B cell (primary cell): ENCODE data around the gene OPN1MW3. TPM values are rescaled to one million over a fixed set of nuclear protein-coding genes. Genes with fewer than 3 reads are reported as not detected.

ENCODE experiments used
- ATAC-seq: fragments of 200-7000 bp; cut with Tn5 transposase; one replicate; pipeline ENCODE4 v1.10.0; 2021; ENCODE audit warnings: low read depth, mild to moderate bottlenecking, moderate number of reproducible peaks, moderate library complexity
- CTCF ChIA-PET: fragments of 350-600 bp; sonication (Branson Sonifier 250); formaldehyde crosslinking; loops from one replicate; lab custom pipeline; 2021; ENCODE audit warnings: antibody characterized with exemption, inconsistent platforms; lab: Charles Lee
- POLR2A ChIA-PET: fragments of 350-600 bp; sonication (Branson Sonifier 250); formaldehyde crosslinking; loops from one replicate; lab custom pipeline; 2021; ENCODE audit warnings: antibody characterized with exemption; lab: Charles Lee
- DNase-seq: peaks from one replicate; pipeline ENCODE4 v3.0.0; 2013
- H2AFZ ChIP-seq: 2 replicates; pipeline ENCODE4 v1.6.1; 2012; ENCODE audit warnings: mild to moderate bottlenecking, low read depth, low read length; ENCODE audit not compliant: insufficient read depth, poor library complexity, severe bottlenecking
- H3K27ac ChIP-seq, 2 donors: 1 replicate in 1 of 2; 2 replicates in 1 of 2; pipeline ENCODE4 v1.5.1; 2012 to 2013; ENCODE audit warnings: low read length in 2 of 2, mild to moderate bottlenecking in 2 of 2, moderate library complexity in 1 of 2
- H3K27me3 ChIP-seq, 4 experiments: fragments of 200-600 bp in 1 of 4; sonication (generic) in 1 of 4; replicated peaks in 1 of 4; 1 replicate in 2 of 4; 2 replicates in 2 of 4; pipeline versions ENCODE4 v1.6.1 to v1.7.0; 2013 to 2016; ENCODE audit warnings: low read length in 3 of 4, mild to moderate bottlenecking in 2 of 4, mixed read lengths in 1 of 4, moderate library complexity in 1 of 4; ENCODE audit not compliant: insufficient read depth in 4 of 4, control insufficient read depth in 3 of 4; ENCODE audit errors: control extremely low read depth in 1 of 4
- H3K36me3 ChIP-seq, 2 experiments: replicated peaks in 1 of 2; 1 replicate in 1 of 2; 2 replicates in 1 of 2; pipeline versions ENCODE4 v1.6.1 to v1.7.1; 2013; ENCODE audit warnings: low read length in 1 of 2; ENCODE audit not compliant: insufficient read depth in 2 of 2, control insufficient read depth in 1 of 2; ENCODE audit errors: control extremely low read depth in 1 of 2, extremely low read depth in 1 of 2
- H3K4me1 ChIP-seq, 2 donors: fragments of 200-600 bp in 1 of 2; sonication (generic) in 1 of 2; 1 replicate in 1 of 2; 2 replicates in 1 of 2; pipeline versions ENCODE4 v1.5.1 to v1.6.1; 2013 to 2017; ENCODE audit warnings: low read length in 2 of 2; ENCODE audit not compliant: control insufficient read depth in 2 of 2, insufficient read depth in 2 of 2
- H3K4me2 ChIP-seq: replicated peaks from 2 replicates; pipeline ENCODE3; 2012; ENCODE audit warnings: mild to moderate bottlenecking, low read depth, low read length; ENCODE audit not compliant: poor library complexity, severe bottlenecking
- H3K4me3 ChIP-seq, 5 experiments: fragments of 200-600 bp in 1 of 5; sonication (generic) in 1 of 5; 1 replicate in 3 of 5; 2 replicates in 2 of 5; pipeline versions ENCODE4 v1.5.1 to v1.7.0; 2011 to 2016; ENCODE audit warnings: low read length in 4 of 5, mild to moderate bottlenecking in 4 of 5, low read depth in 2 of 5, control low read depth in 1 of 5, moderate library complexity in 1 of 5; ENCODE audit not compliant: insufficient read depth in 1 of 5; ENCODE audit errors: control extremely low read depth in 1 of 5, extremely low read depth in 1 of 5
- H3K79me2 ChIP-seq: fragments of 200-600 bp; sonication (generic); one replicate; pipeline ENCODE4 v1.6.0; 2016; ENCODE audit warnings: low read length; ENCODE audit not compliant: control insufficient read depth, insufficient read depth
- H3K9ac ChIP-seq: fragments of 200-600 bp; sonication (generic); 2 replicates; pipeline ENCODE4 v1.6.1; 2017; ENCODE audit warnings: mild to moderate bottlenecking, low read length, moderate library complexity
- H3K9me3 ChIP-seq, 3 donors: one replicate each; pipeline versions ENCODE4 v1.6.1 to v1.7.1; 2013; ENCODE audit warnings: low read length in 2 of 3; ENCODE audit not compliant: control insufficient read depth in 2 of 3, insufficient read depth in 1 of 3; ENCODE audit errors: control extremely low read depth in 1 of 3
- H4K20me1 ChIP-seq: 2 replicates; pipeline ENCODE4 v1.6.0; 2012; ENCODE audit warnings: mild to moderate bottlenecking, low read length; ENCODE audit not compliant: insufficient read depth, control insufficient read depth, poor library complexity, severe bottlenecking
- H3K27ac Mint-ChIP-seq: one replicate; pipeline ENCODE4 v1.8.0; 2021; ENCODE audit warnings: mixed read lengths
- H3K27me3 Mint-ChIP-seq: one replicate; pipeline ENCODE4 v1.8.0; 2021; ENCODE audit warnings: mixed read lengths
- H3K4me1 Mint-ChIP-seq: one replicate; pipeline ENCODE4 v1.8.0; 2021; ENCODE audit warnings: mixed read lengths
- H3K4me3 Mint-ChIP-seq: one replicate; pipeline ENCODE4 v1.8.0; 2021; ENCODE audit warnings: mixed read lengths
- H3K9me3 Mint-ChIP-seq: one replicate; pipeline ENCODE4 v1.8.0; 2022; ENCODE audit warnings: mixed read lengths; ENCODE audit not compliant: insufficient read depth
- CTCF ChIP-seq: fragments of 200-600 bp; IDR thresholded peaks from one replicate; pipeline ENCODE4 v1.8.0; 2022; ENCODE audit warnings: antibody characterized with exemption, mild to moderate bottlenecking
- EZH2 ChIP-seq: IDR thresholded peaks from 2 replicates; pipeline ENCODE4 v1.6.1; 2012; ENCODE audit warnings: borderline replicate concordance, low read depth, mild to moderate bottlenecking, moderate library complexity, low read length; ENCODE audit not compliant: insufficient read depth, poor library complexity, severe bottlenecking
- WGBS: methylation state at CpG from one replicate; pipeline ENCODE4 v1.1.5; 2013; ENCODE audit warnings: missing lambda C conversion rate; ENCODE audit not compliant: insufficient coverage; 5-methylcytosine and 5-hydroxymethylcytosine counted together
- intact Hi-C: fragments of 100-400 bp; cut with micrococcal nuclease; formaldehyde crosslinking; loops from one replicate; pipeline ENCODE4 v1.10.0; 2022
- polyA plus RNA-seq: library from polyadenylated mRNA; depleted of rRNA; stranded (reverse); fragments of >200 nt; gene quantifications from 2 replicates; pipeline ENCODE4 v1.2.3, GENCODE V29; 2012
- total RNA-seq, 2 donors: library from RNA; stranded (reverse); fragments of 120-200 nt in 1 of 2; gene quantifications; 1 replicate in 1 of 2; 2 replicates in 1 of 2; pipeline versions ENCODE4 v1.2.3 to v1.2.4, GENCODE V29; 2013 to 2022

OPN1MW3 gene
- total and polyA plus RNA-seq, 2 donors (not counting 1 experiment from before 2014, with no cell fraction given), result not detected

GRCh38 chrX:154309041-154309775 is 51.8 kb downstream of the OPN1MW3 start:
- CTCF ChIA-PET, result interaction anchor here (1.0 to 6.1 kb wide), 9 partner anchors 9 to 192 kb away, joined by 3 to 63 read pairs (median 5); no protein-coding TSS in a partner anchor
- Histone ChIP-seq H2AFZ (no peak overlapping the region), H3K4me1 (peaks cover 34 to 43% of the 10 kb centered on the region in 2 donors), H3K79me2 (no peaks in the 10 kb centered on the region), H3K36me3 (no peaks in the 10 kb centered on the region), H3K9ac (no peak overlapping the region), H3K9me3 (peaks cover 0 to 5% (median 0%) of the 10 kb centered on the region in 3 donors), H3K27ac (no peak overlapping the region), H3K4me3 (no peak overlapping the region), H4K20me1 (no peaks in the 10 kb centered on the region), H3K27me3 (no peaks in the 10 kb centered on the region), H3K4me2 (no peak overlapping the region)
- WGBS, result 97% methylated on average over 4 of the region's 16 CpGs
- intact Hi-C loops, result no loop called here
- Mint-ChIP-seq H3K27ac (peak overlapping the region; percentile 11), H3K9me3 (no peaks in the 10 kb centered on the region), H3K4me1 (peaks cover 42% of the 10 kb centered on the region), H3K4me3 (no peak overlapping the region), H3K27me3 (no peaks in the 10 kb centered on the region)
- no peak for DNase-seq
- ATAC-seq, result no peak
- POLR2A ChIA-PET, result interaction anchor here (0.8 kb wide), 1 partner anchor 223 kb away, joined by 4 read pairs; no protein-coding TSS in a partner anchor
- TF ChIP-seq CTCF (no peak), EZH2 (no peak)
